HepG2 (cell line): ENCODE results near the gene BCAS3. TPM values are rescaled to one million over a fixed set of nuclear protein-coding genes. Genes with fewer than 3 reads are reported as not detected.

Source experiments
- ATAC-seq: fragments of 200-7000 bp; cut with Tn5 transposase; 3 replicates; pipeline ENCODE4 v1.9.1; 2020; ENCODE audit warnings: mild to moderate bottlenecking, moderate library complexity
- BruUV-seq: library from RNA; stranded (reverse); fragments of 400-500 nt; replicated peaks from 2 replicates; lab custom pipeline; 2021; lab: Mats Ljungman, UMichigan
- CTCF ChIA-PET: fragments of 300-600 bp; formaldehyde crosslinking; extraction: SDS; loops from one replicate; lab custom pipeline; 2021; ENCODE audit warnings: low total read pairs, inconsistent platforms, low intra/inter-chr PET ratio; lab: Yijun Ruan, JAX
- POLR2A ChIA-PET: fragments of 350-600 bp; sonication (Branson Sonifier 250); formaldehyde crosslinking; loops from one replicate; lab custom pipeline; 2020; ENCODE audit warnings: antibody characterized with exemption, inconsistent platforms; lab: Yijun Ruan, JAX
- DNase-seq: peaks from one replicate; pipeline ENCODE4 v3.0.0-alpha.2; 2015; ENCODE audit warnings: low spot score
- FAIRE-seq: peaks from 3 replicates; lab custom pipeline; 2011; peaks lifted over from hg19 to GRCh38; lab: Jason Lieb, UNC
- H2AFZ ChIP-seq: one replicate; pipeline ENCODE4 v1.6.1; 2011; ENCODE audit warnings: low read length, inconsistent platforms
- H3K27ac ChIP-seq: fragments of 300-600 bp; 3 replicates; pipeline ENCODE4 v1.8.0; 2011; ENCODE audit warnings: mixed run types, mild to moderate bottlenecking, mixed read lengths, low read length, inconsistent platforms; ENCODE audit not compliant: insufficient read depth; ENCODE audit errors: extremely low read length
- H3K27me3 ChIP-seq, 2 experiments: fragments of 200-600 bp in 1 of 2; 2 replicates in 1 of 2; 3 replicates in 1 of 2; pipeline versions ENCODE4 v1.6.0 to v1.8.0; 2011; ENCODE audit warnings: low read length in 2 of 2, mild to moderate bottlenecking in 2 of 2, moderate library complexity in 2 of 2, inconsistent platforms in 1 of 2; ENCODE audit not compliant: insufficient read depth in 2 of 2, control insufficient read depth in 1 of 2
- H3K36me3 ChIP-seq, 2 experiments: fragments of 200-600 bp in 1 of 2; replicated peaks in 1 of 2; 2 replicates in 1 of 2; 3 replicates in 1 of 2; pipeline versions ENCODE4 v1.5.1 to v1.8.0; 2011; ENCODE audit warnings: low read length in 2 of 2, inconsistent platforms in 1 of 2; ENCODE audit not compliant: insufficient read depth in 2 of 2, control insufficient read depth in 1 of 2
- H3K4me1 ChIP-seq: 2 replicates; pipeline ENCODE4 v1.5.1; 2012; ENCODE audit warnings: low read length, inconsistent platforms; ENCODE audit not compliant: insufficient read depth
- H3K4me2 ChIP-seq: 2 replicates; pipeline ENCODE4 v1.6.0; 2011; ENCODE audit warnings: low read depth, low read length, inconsistent platforms
- H3K4me3 ChIP-seq, 3 experiments: fragments of 200-600 bp in 1 of 3; sonication (generic), shearing (Covaris generic) in 1 of 3; replicated peaks in 1 of 3; 2 replicates each; pipeline ENCODE4 v1.5.1; 2011 to 2016; ENCODE audit warnings: low read length in 3 of 3, inconsistent platforms in 2 of 3, low read depth in 2 of 3, mild to moderate bottlenecking in 2 of 3, control low read depth in 1 of 3, mixed read lengths in 1 of 3; ENCODE audit not compliant: insufficient read depth in 1 of 3
- H3K79me2 ChIP-seq: one replicate; pipeline ENCODE4 v1.6.1; 2011; ENCODE audit warnings: low read length, inconsistent platforms; ENCODE audit not compliant: insufficient read depth
- H3K9ac ChIP-seq: 2 replicates; pipeline ENCODE4 v1.6.0; 2011; ENCODE audit warnings: mild to moderate bottlenecking, low read depth, low read length, inconsistent platforms; ENCODE audit not compliant: insufficient read depth
- H3K9me3 ChIP-seq: 2 replicates; pipeline ENCODE4 v1.5.1; 2012; ENCODE audit warnings: mild to moderate bottlenecking, low read length
- H4K20me1 ChIP-seq: 2 replicates; pipeline ENCODE4 v1.6.0; 2011; ENCODE audit warnings: inconsistent platforms, mild to moderate bottlenecking, low read length, moderate library complexity; ENCODE audit not compliant: insufficient read depth
- FLYWCH1 ChIP-seq: sonication (generic); formaldehyde crosslinking; IDR thresholded peaks from 2 replicates; pipeline ENCODE4 v1.8.1; 2023; ENCODE audit warnings: mild to moderate bottlenecking, missing genetic modification reagents
- ZNF629 ChIP-seq: sonication (generic); formaldehyde crosslinking; conservative IDR thresholded peaks from 2 replicates; pipeline ENCODE4 v1.5.0; 2020; ENCODE audit warnings: missing genetic modification reagents
- WGBS: methylation state at CpG from one replicate; pipeline ENCODE4 v1.1.6; 2017; ENCODE audit warnings: low lambda C conversion rate; 5-methylcytosine and 5-hydroxymethylcytosine counted together
- in situ Hi-C: cut with HindIII; loops from 2 replicates; pipeline ENCODE4 v1.10.0; 2017; ENCODE audit warnings: low pct_unique_long_range_greater_than_20kb; ENCODE audit not compliant: extremely low pct_ligation_motif_present
- intact Hi-C: fragments of 100-400 bp; cut with micrococcal nuclease; formaldehyde crosslinking; loops from one replicate; pipeline ENCODE4 v1.10.0; 2022; ENCODE audit not compliant: unreplicated experiment
- polyA plus RNA-seq, 8 experiments: library from polyadenylated mRNA; depleted of rRNA in 3 of 8; stranded (reverse) in 7 of 8; unstranded in 1 of 8; fragments of >200 nt; fragmentation: Illumina TruSeq in 4 of 8; extraction: Trizol in 4 of 8; gene quantifications; 2 replicates each; pipeline versions ENCODE4 v1.2.1 to v1.2.3, GENCODE V29; 2011 to 2016; ENCODE audit warnings: low read depth in 4 of 8, missing spikeins in 1 of 8, mixed read lengths in 1 of 8; ENCODE audit not compliant: insufficient read depth in 1 of 8
- total RNA-seq, 5 experiments: library from RNA; depleted of rRNA; stranded (reverse); fragments of >200 nt; fragmentation: Illumina TruSeq; extraction: Trizol; gene quantifications; 2 replicates each; pipeline ENCODE4 v1.2.3, GENCODE V29; 2016; ENCODE audit warnings: low read depth in 1 of 5

BCAS3 gene
- total and polyA plus RNA-seq, 2 of the 13 experiments (the other 11 are each of a cell fraction or from before 2014, with no cell fraction given) = 10.7 to 11.2 TPM

GRCh38 chr17:61127960-61128359 is 450.3 kb downstream of the BCAS3 start:
- in situ Hi-C loops = no loop called here
- CTCF ChIA-PET = no interaction called here
- Histone ChIP-seq H3K27ac (no peak overlapping the region), H3K27me3 (no peaks in the 10 kb centered on the region), H4K20me1 (no peaks in the 10 kb centered on the region), H3K4me2 (no peak overlapping the region), H3K79me2 (no peaks in the 10 kb centered on the region), H3K4me1 (no peaks in the 10 kb centered on the region), H3K9ac (no peak overlapping the region), H3K36me3 (no peaks in the 10 kb centered on the region), H3K4me3 (no peak overlapping the region), H3K9me3 (no peaks in the 10 kb centered on the region), H2AFZ (no peak overlapping the region)
- intact Hi-C loops = no loop called here
- FAIRE-seq = no peak
- POLR2A ChIA-PET = no interaction called here
- TF ChIP-seq ZNF629 (CRISPR knock-in tag) = no peak
- 63% methylated on average over 2 of the region's 2 CpGs for WGBS
- no peak for ATAC-seq
- BruUV-seq = no TSS peak
- no peak for DNase-seq

- no peak for TF ChIP-seq FLYWCH1 (CRISPR knock-in tag)
- TF ChIP-seq, all 625 proteins: peak for 0
- no TSS peak for BruUV-seq
- POLR2A ChIA-PET = no interaction called here
These were observed 451.0 kb downstream of the BCAS3 start for GRCh38 chr17:61128661-61129115.

More at GRCh38 chr17:61128661-61129115, 451.0 kb downstream of the BCAS3 start:
- Histone ChIP-seq H3K4me3 (no peak overlapping the region), H3K36me3 (no peaks in the 10 kb centered on the region), H2AFZ (no peak overlapping the region), H3K9ac (no peak overlapping the region), H3K4me2 (no peak overlapping the region), H3K79me2 (no peaks in the 10 kb centered on the region), H3K4me1 (no peaks in the 10 kb centered on the region), H3K27me3 (no peaks in the 10 kb centered on the region), H4K20me1 (no peaks in the 10 kb centered on the region), H3K9me3 (no peaks in the 10 kb centered on the region), H3K27ac (no peak overlapping the region)
- DNase-seq = no peak
- WGBS = 63% methylated on average over 8 of the region's 8 CpGs
- CTCF ChIA-PET = no interaction called here
- intact Hi-C loops = no loop called here
- in situ Hi-C loops = no loop called here
- FAIRE-seq = no peak
- ATAC-seq = no peak
